ENCODE measurements around the gene POM121C.
"Not testable (repeated sequence)": the region's sequence is repeated elsewhere in the genome, so short reads cannot be mapped to it uniquely, and the experiment has no call there.

- not testable (repeated sequence) for TF ChIP-seq POLR2AphosphoS5, CTCF (IDR thresholded peaks at IDR 0.05)
These were observed 15.9 kb downstream of the POM121C start for GRCh38 chr7:75470166-75470565.
